GM18511 (cell line): ENCODE results near the gene TMEM150B.

Experiments
- ATAC-seq: cut with Tn5 transposase; IDR thresholded peaks from one replicate; pipeline ENCODE4 v1.9.1; 2021; ENCODE audit warnings: mild to moderate bottlenecking, moderate library complexity; ENCODE audit not compliant: unreplicated experiment

Gene TMEM150B, protein sequence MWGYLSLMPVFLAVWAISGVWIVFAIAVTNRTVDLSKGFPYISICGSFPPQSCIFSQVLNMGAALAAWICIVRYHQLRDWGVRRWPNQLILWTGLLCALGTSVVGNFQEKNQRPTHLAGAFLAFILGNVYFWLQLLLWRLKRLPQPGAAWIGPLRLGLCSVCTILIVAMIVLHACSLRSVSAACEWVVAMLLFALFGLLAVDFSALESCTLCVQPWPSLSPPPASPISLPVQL

DNA sequence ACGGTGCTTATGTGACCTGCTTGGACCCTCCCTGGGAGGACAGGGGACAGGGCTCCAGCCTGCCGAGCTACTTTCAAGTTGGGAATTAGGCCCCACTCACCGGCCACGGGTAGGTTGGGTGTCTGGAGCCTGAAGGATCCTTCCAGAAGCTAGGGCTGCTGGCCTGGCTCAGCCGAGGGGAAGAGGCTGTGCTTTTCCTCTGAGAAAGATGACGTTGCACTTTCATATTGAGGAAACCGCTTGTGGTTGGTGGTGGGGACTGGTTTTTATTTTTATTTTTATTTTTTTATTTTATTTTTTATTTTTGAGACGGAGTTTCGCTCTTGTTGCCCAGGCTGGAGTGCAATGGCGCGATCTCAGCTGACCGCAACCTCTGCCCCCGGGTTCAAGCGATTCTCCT lies at the start of gene TMEM150B:
TSS of gene TMEM150B (minus strand) at position 170 of the 400 bp plus-strand sequence. CDS start 4,305 bp downstream, outside the sequence.
- ATAC-seq, result no peak

DNA sequence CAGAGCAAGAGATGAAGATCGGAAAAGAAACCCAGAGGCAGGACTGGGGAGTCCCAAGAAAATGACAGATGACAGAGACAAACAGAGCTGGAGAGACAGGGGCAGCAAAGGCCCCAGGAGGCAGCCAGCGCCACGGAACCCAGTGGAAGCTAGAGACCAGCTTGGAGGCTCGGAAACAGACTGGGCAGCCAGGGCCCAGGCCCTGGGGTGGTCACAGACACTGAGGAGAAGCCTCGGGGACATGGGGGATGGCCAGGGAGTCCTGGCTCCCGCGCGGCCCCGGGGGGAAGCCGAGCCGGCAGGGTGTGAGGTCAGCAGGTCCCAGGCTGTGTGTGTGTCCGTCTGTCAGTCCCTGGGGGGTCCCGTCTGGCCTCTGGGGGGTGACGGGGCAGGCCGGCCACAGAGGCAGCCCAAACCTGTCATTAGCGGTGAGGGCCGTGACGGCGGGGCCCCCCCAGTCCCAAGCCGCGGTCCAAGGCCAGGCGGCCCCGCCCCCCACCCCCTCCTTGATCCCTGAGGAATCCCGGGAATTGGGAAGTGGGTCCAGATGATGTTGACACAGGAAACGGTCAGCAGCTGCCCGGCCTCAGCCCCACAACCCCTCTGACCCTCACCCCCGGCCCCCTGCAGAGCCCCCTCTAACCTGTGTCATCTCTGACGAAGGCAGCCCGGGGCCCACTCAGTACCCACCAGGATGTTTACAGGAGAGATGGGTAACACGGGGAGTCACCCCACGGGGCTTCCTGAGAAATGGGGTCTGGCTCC lies 49.0 kb upstream of the TMEM150B start:
- ATAC-seq, result no peak

DNA sequence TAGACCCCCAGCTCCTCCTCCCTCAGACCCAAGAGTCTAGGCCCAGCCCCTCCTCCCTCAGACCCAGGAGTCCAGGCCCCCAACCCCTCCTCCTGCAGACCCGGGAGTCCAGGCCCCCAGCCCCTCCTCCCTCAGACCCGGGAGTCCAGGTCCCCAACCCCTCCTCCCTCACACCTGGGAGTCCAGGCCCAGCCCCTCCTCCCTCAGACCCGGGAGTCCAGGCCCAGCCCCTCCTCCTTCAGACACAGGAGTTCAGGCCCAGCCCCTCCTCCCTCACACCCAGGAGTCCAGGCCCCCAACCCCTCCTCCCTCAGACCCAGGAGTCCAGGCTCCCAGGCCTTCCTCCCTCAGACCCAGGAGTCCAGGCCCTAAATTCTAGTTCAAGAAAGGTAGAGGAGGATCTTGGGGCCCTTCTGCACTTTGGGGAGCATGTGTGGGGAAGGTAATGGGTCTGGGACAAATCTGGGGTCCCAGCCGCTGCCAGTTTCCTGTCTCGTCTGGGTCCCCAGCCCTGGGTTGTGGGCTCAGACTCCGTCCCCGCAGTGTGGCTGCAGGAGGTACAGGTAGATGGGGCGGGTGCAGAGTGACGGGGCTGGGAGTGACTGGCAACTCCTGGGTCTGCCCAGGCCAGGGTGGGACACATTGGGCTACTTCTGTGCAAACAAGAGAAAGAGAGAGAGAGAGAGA lies 48.3 kb upstream of the TMEM150B start:
- ATAC-seq, result no peak

DNA sequence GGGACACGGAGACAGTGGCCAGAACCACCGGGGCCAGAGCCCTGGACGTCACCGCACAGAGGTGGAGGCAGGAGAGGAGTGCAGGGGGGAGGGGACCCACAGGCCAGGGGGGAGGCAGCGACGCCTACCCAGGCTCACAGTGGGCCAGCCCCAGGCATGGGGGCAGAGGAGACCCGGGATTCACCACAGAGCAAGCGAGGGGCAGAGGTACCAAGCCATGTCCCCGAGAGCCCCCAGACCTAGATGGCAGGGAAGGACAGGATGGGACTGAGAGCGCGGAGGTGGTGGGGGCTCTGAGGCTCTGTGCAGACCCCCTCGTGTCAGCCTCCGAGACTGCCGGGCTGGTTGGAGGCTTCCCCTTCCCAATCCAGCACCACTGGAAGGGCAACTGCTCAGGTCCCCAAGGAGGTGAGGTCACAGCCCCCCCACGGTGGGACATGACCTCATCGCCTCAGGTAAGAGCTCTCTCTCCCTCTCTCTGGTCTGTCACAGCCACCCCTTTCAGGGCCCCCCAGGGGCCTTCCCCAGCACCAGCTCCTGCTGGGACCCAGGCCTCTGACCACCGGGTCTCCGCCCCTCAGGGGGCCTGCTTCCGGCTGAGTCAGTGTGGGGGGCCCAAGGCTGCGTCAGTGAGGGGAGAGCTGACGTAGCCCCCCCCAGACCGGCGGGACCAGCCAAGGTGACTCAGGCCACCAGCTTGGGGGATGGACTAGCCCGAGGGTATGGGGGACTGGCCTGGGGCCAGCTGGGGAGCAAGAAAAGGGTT lies 47.4 kb upstream of the TMEM150B start:
- no peak for ATAC-seq

DNA sequence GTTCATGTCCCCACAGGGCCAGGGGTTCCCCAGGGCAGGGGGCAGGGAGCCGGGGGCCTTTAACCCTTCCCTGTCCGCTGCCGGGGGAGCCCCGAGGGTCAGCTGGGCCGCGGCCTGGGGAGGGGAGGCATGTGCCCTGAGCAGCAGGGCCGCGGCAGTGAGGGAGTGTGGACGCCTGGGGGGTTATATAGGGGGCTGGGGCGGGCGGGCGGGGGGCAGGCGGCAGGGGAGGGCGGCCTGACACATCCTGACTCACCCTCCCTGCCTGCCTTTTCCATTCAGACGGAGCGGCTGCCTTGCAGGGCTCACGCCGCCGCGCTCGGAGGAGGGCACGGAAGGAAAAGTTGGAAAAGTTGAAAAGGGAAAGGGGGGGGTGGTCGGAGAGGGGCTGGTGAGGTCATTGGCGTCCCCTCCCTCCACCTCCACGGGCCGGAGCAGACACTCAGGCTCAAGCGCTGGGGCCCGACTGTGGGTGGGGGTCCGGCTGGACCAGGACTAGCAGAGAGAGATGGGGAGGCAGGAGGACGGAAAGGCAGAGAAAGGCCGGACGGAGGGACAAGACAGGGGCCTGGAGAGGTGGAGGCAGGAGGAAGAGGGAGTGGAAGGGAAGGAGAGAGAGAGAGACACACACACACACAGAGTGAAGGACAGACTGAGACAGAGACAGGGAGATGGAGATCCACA lies 45.3 kb upstream of the TMEM150B start, which contains the start of gene IL11:
TSS of gene IL11 (minus strand) at position 159 of the 684 bp plus-strand sequence. CDS start at position 6, 153 bp downstream.
- ATAC-seq, result no peak

DNA sequence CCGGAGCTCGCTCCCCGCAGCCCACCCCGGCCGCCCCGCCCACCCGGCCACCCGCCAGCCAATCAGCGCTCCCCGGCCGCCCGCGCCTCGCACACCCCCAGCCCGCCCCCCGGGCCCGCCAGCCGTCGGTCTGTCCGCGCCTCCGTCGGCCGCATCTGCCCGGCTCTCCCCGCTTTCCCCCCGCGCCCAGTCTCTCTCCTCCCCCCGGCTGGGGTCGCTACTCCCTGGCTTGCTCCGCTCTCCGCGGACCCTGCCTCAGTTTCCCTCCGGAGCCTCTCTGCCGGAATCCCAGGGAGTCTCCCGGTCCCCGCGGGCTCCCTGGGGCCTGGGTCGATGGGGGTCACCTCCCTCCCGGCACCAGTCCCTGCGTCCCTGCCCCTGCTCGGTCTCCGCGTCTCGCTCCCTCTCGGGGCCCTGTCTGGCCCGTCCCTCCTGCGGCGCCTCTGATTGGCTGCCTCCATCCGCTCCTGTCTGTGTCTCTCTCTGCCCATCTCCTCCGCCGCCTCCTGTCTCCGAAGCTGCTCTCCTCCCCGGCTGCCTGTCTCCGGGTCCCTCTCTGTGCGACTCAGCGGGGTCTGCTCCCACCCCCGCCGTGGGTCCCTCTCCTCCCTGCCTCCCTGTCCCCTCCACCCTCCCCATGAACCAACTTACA lies 44.6 kb upstream of the TMEM150B start:
- no peak for ATAC-seq

DNA sequence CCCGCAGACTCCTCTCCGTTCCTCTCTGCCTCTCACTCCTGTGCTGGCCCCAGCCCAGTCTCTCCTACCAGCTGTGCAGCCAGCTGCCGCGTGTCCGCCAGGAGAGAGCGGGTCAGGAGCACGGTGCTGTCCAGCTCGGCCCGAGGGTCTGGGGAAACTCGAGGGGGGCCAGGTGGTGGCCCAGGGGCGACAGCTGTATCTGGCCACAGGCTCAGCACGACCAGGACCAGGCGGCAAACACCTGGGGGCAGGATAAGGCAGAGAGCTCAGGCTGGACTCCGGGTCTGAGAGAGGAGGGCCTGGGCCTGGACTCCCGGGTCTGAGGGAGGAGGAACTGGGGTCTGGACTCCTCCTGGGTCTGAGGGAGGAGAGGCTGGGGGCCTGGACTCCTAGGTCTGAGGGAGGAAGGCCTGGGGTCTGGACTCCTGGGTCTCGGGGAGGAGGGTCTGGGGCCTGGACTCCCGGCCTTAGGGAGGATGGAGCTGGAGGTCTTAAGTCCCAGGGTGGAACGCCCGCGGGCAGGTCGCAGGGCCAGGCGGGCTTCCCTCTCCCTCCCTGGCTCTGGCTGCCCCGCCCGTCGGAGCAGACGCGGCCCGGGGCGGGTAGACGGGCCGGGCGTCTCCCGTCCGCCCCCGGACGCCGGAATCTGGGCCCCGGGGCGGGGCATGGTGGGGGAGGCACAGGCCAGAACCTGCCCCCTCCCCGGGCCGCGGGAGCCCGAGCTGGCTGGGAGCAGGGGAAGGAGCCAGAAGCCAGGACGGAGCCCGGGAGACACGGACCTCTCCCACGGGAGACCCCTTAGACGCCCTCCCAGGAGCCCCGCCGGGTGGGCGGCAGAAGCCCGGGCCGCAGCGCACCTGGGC lies 43.8 kb upstream of the TMEM150B start:
- no peak for ATAC-seq

DNA sequence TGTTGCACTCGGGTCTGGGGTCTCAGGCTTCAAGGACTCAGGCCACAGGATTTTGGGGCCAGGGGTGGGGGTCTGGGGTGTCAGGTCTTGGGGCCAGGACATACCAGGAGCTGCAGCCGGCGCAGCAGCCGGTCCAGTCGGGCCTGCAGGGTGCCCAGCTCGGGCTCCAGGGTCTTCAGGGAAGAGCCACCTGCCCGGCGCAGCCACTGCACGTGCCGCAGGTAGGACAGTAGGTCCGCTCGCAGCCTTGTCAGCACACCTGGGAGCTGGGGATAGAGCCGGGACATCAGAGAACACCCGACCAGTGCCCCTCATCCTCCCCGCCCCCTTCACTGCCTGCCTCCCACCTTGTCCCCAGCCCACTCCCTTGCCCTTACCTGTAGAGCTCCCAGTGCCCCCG lies 43.0 kb upstream of the TMEM150B start:
- ATAC-seq, result no peak

DNA sequence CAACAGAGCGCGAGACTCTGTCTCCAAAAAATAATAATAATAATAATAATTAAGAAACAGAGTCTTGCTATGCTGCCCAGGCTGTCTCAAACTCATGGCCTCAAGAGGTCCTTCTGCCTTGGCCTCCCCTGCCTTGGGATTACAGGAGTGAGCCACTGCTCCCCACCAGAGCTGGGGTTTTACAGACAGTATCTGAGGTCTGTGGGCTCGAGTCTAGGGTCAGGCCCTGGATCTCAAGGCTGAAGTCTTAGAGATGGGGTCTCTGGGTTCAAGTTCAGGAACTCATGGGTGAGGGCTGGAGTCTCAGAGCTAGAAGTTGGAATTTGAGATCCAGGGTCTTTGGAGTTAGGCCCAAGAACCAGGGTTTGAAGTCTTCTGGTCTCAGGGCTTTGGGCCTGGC lies 41.6 kb upstream of the TMEM150B start:
- ATAC-seq, result no peak

DNA sequence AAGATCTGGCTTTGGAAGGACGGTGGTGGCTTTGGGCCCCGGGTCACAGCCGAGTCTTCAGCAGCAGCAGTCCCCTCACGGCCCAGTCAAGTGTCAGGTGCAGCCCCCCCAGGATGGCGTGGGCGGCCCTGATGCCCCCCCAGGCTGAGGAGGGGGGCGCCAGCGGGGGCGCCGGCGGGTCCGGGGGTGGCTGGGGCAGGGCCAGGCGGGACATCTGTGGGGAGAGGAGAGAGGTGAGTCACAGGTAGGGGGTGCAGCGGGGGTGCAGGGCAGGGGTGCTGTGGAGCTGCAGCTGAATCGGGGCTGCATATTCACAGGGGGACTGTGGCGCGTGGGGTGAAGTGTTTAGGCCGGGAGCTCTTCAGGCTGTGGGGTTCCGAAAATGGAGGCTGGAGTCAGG lies 40.8 kb upstream of the TMEM150B start:
- ATAC-seq, result no peak

DNA sequence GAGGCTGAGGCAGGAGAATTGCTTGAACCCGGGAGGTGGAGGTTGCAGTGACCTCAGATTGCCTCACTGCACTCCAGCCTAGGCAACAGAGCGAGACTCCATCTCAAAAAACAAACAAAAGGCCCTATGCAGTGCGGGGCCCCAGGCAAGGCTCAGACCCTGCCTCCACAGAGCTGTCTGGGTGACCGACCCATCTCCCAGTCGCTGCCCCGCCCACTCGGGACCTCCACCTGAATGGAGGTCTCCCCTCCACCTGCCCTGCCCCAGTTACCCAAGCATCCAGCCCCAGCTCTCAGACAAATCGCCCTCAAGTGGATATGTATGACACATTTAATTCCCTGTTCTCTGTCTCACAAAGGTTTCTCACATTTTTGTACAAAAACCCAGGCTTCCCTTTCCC lies 40.1 kb upstream of the TMEM150B start:
- no peak for ATAC-seq

DNA sequence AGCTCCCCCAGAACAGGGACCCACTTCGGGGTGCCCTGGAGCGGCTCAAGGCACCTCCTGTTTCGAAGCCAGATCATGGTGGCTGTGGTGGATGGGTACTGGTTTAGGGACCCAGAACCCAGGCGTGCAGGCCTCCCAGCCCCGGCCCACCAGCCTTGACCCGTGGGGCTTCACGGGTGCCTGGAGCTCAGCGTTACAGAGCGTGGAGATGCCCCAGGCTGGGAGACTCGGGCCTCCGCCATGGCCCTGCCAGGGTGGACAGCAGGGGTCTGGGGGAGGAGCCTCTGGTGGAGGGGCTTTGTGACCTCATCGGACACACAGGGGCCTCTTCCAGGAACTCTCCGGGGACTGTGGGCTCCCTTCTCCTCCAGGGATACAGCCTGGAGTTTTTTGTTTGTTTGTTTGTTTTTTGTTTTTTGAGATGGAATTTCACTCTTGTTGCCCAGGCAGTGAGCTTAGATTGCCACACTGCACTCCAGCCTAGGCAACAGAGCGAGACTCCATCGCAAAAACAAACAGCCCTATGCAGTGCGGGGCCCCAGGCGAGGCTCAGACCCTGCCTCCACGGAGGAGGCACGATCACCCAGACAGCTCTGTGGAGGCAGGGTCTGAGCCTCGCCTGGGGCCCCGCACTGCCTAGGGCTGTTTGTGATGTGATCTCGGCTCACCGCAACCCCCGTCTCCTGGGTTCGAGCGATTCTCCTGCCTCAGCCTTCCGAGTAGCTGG lies 38.0 kb upstream of the TMEM150B start, which contains the start of gene GARIN5B:
TSS of gene GARIN5B (minus strand) at position 271 of the 727 bp plus-strand sequence. CDS start at position 77, 194 bp downstream.
- no peak for ATAC-seq

DNA sequence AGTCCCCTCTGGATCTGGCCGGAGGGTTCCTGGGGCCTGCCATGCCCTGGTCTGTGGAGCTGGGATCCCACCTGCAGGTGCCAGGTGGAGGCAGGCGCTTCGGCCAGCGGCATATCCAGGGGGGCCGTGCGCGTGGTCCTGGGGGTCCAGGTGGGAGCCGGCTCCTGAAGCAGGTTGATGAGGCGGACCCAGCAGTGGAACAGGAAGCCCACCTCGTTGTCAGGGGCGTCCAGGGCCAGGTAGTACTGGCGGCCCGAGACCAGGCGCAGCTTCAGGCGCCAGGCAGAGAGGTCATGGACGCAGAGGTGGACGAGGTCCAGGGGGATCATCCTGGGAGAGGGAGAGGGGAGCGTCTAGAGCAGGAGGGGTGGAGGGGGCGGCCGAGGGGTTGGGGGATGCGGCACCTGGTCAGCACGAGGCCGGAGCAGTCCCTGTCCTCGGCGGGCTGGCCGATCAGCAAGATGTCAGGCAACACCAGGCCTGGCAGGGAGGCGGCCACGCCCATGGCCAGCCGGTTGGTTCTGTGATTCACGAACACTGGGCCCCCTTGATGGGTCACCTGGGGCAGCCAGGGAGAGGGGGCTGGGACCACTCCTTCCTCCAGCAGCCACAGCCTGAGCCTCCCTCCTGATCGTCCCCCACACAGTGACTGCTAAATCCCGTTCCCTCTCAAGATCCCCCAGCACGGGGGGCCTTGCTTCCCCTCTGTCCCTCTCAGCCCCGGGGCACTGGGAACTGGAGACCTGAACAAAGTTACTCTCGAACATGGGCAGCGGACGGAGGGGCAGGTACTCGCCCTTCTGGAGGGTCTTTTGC lies 37.2 kb upstream of the TMEM150B start:
- ATAC-seq, result no peak

DNA sequence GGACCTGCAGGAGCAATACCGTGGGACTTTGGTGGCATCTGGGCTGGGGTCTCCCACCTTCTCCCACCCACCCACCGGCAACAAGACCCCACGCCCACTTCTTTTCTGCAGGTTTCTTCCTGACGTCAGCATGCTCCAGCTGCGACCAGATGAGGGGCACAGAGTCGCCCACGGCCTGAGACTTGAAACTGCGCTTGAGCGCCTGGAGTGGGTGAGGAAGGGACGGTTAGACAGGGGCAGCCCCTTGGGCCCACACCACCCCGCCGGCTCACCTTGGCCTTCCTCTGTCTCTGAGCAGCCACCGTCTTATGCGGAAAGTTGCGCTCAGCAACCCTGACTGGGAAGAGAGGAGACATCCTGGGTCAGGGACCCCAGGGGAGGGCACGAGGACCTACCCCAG lies 35.8 kb upstream of the TMEM150B start:
- no peak for ATAC-seq

DNA sequence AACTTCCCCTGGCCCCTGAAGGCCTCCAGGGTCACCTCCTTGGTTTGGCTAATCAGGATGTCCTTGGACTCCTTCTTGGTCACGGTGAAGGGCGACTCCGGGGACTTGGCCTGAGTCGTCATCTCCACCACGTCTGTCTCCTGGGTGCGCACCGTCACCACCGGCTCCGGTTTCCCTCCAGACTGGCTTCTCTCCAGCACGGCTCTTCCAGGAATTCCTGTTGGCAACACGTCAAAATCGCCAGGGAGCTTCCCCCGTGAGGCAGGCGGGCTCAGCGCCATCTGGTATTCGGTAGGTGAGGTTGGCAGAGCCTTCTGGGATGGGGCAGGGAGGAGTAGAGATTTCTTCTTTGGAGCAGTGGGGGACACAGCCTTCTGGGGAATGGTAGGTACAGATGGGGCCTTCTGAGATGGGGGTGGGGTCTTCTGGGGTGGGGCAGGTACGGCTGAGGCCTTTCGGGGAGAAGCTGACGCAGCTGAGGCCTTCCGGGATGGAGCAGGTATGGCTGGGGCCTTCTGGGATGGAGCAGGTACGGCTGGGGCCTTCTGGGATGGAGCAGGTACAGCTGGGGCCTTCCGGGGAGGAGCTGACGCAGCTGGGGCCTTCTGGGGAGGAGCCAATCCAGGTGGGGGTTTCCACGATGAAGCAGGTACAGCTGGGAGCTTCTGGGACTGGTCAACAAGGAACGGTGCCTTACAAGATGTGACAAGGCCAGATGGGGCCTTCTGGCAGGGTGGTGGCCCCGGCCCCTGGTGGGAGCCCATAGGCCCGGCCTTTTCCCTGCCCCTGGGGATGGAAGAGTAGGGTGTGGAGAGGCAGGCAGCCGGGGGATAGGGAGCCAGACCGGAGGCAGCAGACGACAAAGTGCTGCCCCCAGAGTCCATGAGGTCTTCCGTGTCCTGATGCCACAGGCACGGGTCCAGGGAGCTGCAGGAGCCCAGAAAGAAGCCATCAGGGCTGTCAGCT lies 34.1 kb upstream of the TMEM150B start:
- ATAC-seq, result no peak

DNA sequence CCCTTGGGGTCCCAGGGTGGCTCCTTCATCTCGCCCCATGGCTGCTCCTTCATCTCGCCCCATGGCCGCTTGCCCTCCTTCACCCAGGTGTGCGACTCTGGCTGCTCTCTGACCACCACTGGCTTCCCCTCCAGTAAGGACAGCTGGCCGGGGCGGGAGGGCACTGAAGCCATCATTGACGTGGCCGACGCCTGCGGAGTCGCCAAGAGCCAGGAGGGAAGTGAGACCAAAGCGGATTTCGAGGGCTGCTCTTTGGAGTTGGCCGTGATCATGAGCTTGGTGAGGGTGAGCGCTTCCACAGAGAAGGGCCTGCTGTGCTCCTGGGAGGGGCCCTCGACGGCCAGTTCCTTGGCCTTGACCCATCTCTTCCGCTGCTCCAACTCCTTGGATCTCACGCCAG lies 33.4 kb upstream of the TMEM150B start:
- no peak for ATAC-seq
